HCT116 (cell line): ENCODE results near the gene SSTR3. TPM values are rescaled to one million over a fixed set of nuclear protein-coding genes. Genes with fewer than 3 reads are reported as not detected.

Source experiments
- ATAC-seq: fragments of 200-7000 bp; cut with Tn5 transposase; 2 replicates; pipeline ENCODE4 v1.9.1; 2020; ENCODE audit warnings: mild to moderate bottlenecking, moderate library complexity
- BruUV-seq: library from RNA; stranded (reverse); fragments of 400-500 nt; replicated peaks from 2 replicates; lab custom pipeline; 2021; lab: Mats Ljungman, UMichigan
- CTCF ChIA-PET: fragments of 300-600 bp; sonication (Branson Sonifier 250); formaldehyde crosslinking; loops from one replicate; lab custom pipeline; 2021; ENCODE audit warnings: antibody characterized with exemption; lab: Charles Lee
- POLR2A ChIA-PET: fragments of 300-600, 350-600 bp; sonication (Branson Sonifier 250); formaldehyde crosslinking; loops from one replicate; lab custom pipeline; 2021; ENCODE audit warnings: antibody characterized with exemption; lab: Charles Lee
- RAD21 ChIA-PET, 2 experiments: fragments of 300-600 bp; sonication (Branson Sonifier 250); formaldehyde crosslinking; loops; one replicate each; lab custom pipeline; 2023; ENCODE audit warnings: low total read pairs in 2 of 2; ENCODE audit not compliant: uncharacterized antibody in 2 of 2, unreplicated experiment in 2 of 2, low non-redundant PET in 1 of 2; lab: Charles Lee
- DNase-seq: peaks from one replicate; pipeline ENCODE4 v3.0.0-alpha.2; 2010; ENCODE audit warnings: low read depth, low spot score
- H2AFZ ChIP-seq: fragments of 200-600 bp; shearing (Covaris generic), sonication (generic); 2 replicates; pipeline ENCODE4 v1.6.1; 2017; ENCODE audit warnings: low read depth, mixed run types, mixed read lengths, antibody characterized with exemption, low read length; ENCODE audit not compliant: poor library complexity, severe bottlenecking
- H3K27ac ChIP-seq: 2 replicates; pipeline ENCODE4 v1.5.1; 2012; ENCODE audit warnings: low read depth, low read length
- H3K27me3 ChIP-seq: fragments of 200-600 bp; sonication (generic); 2 replicates; pipeline ENCODE4 v1.6.1; 2016; ENCODE audit warnings: mixed run types, low read length, mixed read lengths; ENCODE audit not compliant: insufficient read depth
- H3K36me3 ChIP-seq, 2 experiments: fragments of 200-500 bp in 1 of 2; fragments of 200-600 bp in 1 of 2; sonication (Bioruptor generic) in 1 of 2; sonication (generic) in 1 of 2; 2 replicates each; pipeline versions ENCODE4 v1.5.1 to v1.6.1; 2014 to 2016; ENCODE audit warnings: low read length in 2 of 2, inconsistent platforms in 1 of 2, mixed read lengths in 1 of 2, mixed run types in 1 of 2; ENCODE audit not compliant: insufficient read depth in 2 of 2, control insufficient read depth in 1 of 2
- H3K4me1 ChIP-seq, 2 experiments: fragments of 200-600 bp in 1 of 2; sonication (generic) in 1 of 2; 2 replicates each; pipeline versions ENCODE4 v1.5.1 to v1.6.1; 2012 to 2017; ENCODE audit warnings: low read length in 2 of 2, inconsistent platforms in 1 of 2, mild to moderate bottlenecking in 1 of 2, mixed read lengths in 1 of 2, mixed run types in 1 of 2, moderate library complexity in 1 of 2; ENCODE audit not compliant: insufficient read depth in 2 of 2, control insufficient read depth in 1 of 2
- H3K4me2 ChIP-seq: fragments of 200-600 bp; sonication (generic); 2 replicates; pipeline ENCODE4 v1.6.1; 2017; ENCODE audit warnings: mixed run types, low read length, mixed read lengths
- H3K4me3 ChIP-seq, 2 experiments: fragments of 200-600 bp in 1 of 2; sonication (generic) in 1 of 2; replicated peaks in 1 of 2; 2 replicates each; pipeline ENCODE4 v1.5.1; 2011 to 2016; ENCODE audit warnings: low read length in 2 of 2, control low read depth in 1 of 2, low read depth in 1 of 2, mild to moderate bottlenecking in 1 of 2, mixed read lengths in 1 of 2, mixed run types in 1 of 2
- H3K79me2 ChIP-seq: fragments of 200-600 bp; sonication (generic); 2 replicates; pipeline ENCODE4 v1.6.1; 2017; ENCODE audit warnings: mild to moderate bottlenecking, mixed run types, low read length, moderate library complexity, mixed read lengths; ENCODE audit not compliant: insufficient read depth
- H3K9ac ChIP-seq: fragments of 200-600 bp; sonication (generic); 2 replicates; pipeline ENCODE4 v1.6.1; 2016; ENCODE audit warnings: low read length, mixed read lengths
- H3K9me2 ChIP-seq: fragments of 200-600 bp; sonication (generic), shearing (Covaris generic); 2 replicates; pipeline ENCODE4 v1.6.1; 2017; ENCODE audit warnings: mixed run types, mild to moderate bottlenecking, moderate library complexity; ENCODE audit not compliant: insufficient read depth
- H3K9me3 ChIP-seq, 2 experiments: fragments of 200-500 bp in 1 of 2; fragments of 200-600 bp in 1 of 2; sonication (Bioruptor generic) in 1 of 2; sonication (generic) in 1 of 2; 2 replicates each; pipeline ENCODE4 v1.6.1; 2014 to 2017; ENCODE audit warnings: low read length in 2 of 2, mixed read lengths in 2 of 2, inconsistent platforms in 1 of 2, low read depth in 1 of 2, mild to moderate bottlenecking in 1 of 2, mixed run types in 1 of 2, moderate library complexity in 1 of 2; ENCODE audit not compliant: control insufficient read depth in 1 of 2, insufficient read depth in 1 of 2
- H4K20me1 ChIP-seq: fragments of 200-600 bp; sonication (generic), shearing (Covaris generic); 2 replicates; pipeline ENCODE4 v1.6.1; 2017; ENCODE audit warnings: mixed run types, mild to moderate bottlenecking, moderate library complexity; ENCODE audit not compliant: insufficient read depth
- ATF3 ChIP-seq: IDR thresholded peaks from 2 replicates; pipeline ENCODE4 v1.6.1; 2012
- CBX3 ChIP-seq: IDR thresholded peaks from 2 replicates; pipeline ENCODE4 v1.6.1; 2012; ENCODE audit warnings: low read depth
- CTCF ChIP-seq, 3 experiments: fragments of 200-600 bp in 1 of 3; sonication (generic) in 1 of 3; IDR thresholded peaks in 2 of 3; conservative IDR thresholded peaks in 1 of 3; 2 replicates each; pipeline ENCODE4 v1.5.1; 2012 to 2017; ENCODE audit warnings: low read depth in 2 of 3, low read length in 2 of 3, antibody characterized with exemption in 1 of 3, borderline replicate concordance in 1 of 3, control low read depth in 1 of 3, mild to moderate bottlenecking in 1 of 3, mixed read lengths in 1 of 3, mixed run types in 1 of 3, moderate library complexity in 1 of 3; ENCODE audit not compliant: insufficient read depth in 1 of 3
- EZH2phosphoT487 ChIP-seq: fragments of 200-600 bp; IDR thresholded peaks from 2 replicates; pipeline ENCODE4 v1.6.1; 2018; ENCODE audit warnings: antibody characterized with exemption, borderline replicate concordance
- MAX ChIP-seq: IDR thresholded peaks from 2 replicates; pipeline ENCODE4 v1.6.1; 2012
- POLR2AphosphoS5 ChIP-seq: IDR thresholded peaks from 2 replicates; pipeline ENCODE4 v1.6.1; 2011; ENCODE audit warnings: mild to moderate bottlenecking, low read depth, low read length, moderate library complexity
- RAD21 ChIP-seq: IDR thresholded peaks from 2 replicates; pipeline ENCODE4 v1.6.1; 2012; ENCODE audit warnings: low read depth, mild to moderate bottlenecking
- SIN3A ChIP-seq: IDR thresholded peaks from 2 replicates; pipeline ENCODE4 v1.6.1; 2012; ENCODE audit warnings: low read depth
- SP1 ChIP-seq: IDR thresholded peaks from 2 replicates; pipeline ENCODE4 v1.6.1; 2012; ENCODE audit warnings: low read depth
- SRF ChIP-seq: IDR thresholded peaks from 2 replicates; pipeline ENCODE4 v1.6.1; 2012; ENCODE audit warnings: low read depth
- YY1 ChIP-seq: IDR thresholded peaks from 2 replicates; pipeline ENCODE4 v1.6.1; 2011; ENCODE audit warnings: low read length, low read depth, moderate library complexity, mild to moderate bottlenecking; ENCODE audit not compliant: insufficient replicate concordance; ENCODE audit errors: extremely low read depth
- ZFX ChIP-seq: fragments of 450-650 bp; IDR thresholded peaks from 2 replicates; pipeline ENCODE4 v1.6.1; 2017
- intact Hi-C: fragments of 100-400 bp; cut with micrococcal nuclease; formaldehyde crosslinking; loops from 2 replicates; pipeline ENCODE4 v1.10.0; 2022
- total RNA-seq: library from RNA; stranded (reverse); gene quantifications from one replicate; pipeline ENCODE4 v1.2.1, GENCODE V29; 2021; ENCODE audit not compliant: unreplicated experiment

SSTR3 gene
- total RNA-seq, 1 experiment from 2014 or later: not detected

DNA sequence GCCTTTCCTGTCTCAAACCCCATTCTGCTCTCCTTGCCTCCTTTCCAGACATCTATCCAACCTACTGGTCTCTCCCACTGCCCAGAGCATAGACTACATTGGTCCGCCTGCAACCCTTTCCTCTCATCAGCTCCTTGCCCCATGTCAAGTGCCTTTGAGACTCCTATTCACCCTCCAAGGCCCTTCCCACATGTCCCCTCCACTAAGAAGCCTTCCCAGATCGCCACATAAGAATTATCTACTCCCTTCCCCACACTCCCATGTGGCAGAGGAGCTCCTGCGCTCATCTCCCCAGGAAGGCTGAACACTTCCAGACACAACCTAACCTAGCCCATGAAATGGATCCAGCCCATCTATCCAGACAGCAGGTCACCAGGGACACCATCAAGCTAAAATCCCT, 34.5 kb downstream of the SSTR3 start:
- DNase-seq (no peak), ATAC-seq (no peak)
- no peak overlapping the region for H3K4me3 ChIP-seq
- TF ChIP-seq MAX: no peak
- TF ChIP-seq ZFX: no peak
- no peak for TF ChIP-seq RAD21
- TF ChIP-seq POLR2AphosphoS5: no peak
- TF ChIP-seq CBX3: no peak
- no peak for TF ChIP-seq YY1
- TF ChIP-seq CTCF (IDR thresholded peaks at IDR 0.05 in 2 of 3, conservative IDR thresholded peaks at IDR 0.05 in 1 of 3; ENCODE audit: borderline replicate concordance in 1 of 3, insufficient read depth in 1 of 3, low read depth in 2 of 3, low read length in 2 of 3): no peak
- no peak for TF ChIP-seq SIN3A
- TF ChIP-seq ATF3: no peak
- TF ChIP-seq SP1: no peak
- no peak for TF ChIP-seq EZH2phosphoT487
- no peak for TF ChIP-seq SRF
- POLR2A ChIA-PET: interaction anchor here (2.3 kb wide), 1 partner anchor 9 kb away, joined by 12 read pairs; the partner anchor contains the start of gene C1QTNF6
- H3K4me2 ChIP-seq: no peak overlapping the region
- no peaks in the 10 kb centered on the region for H3K36me3 ChIP-seq
- no peak overlapping the region for H2AFZ ChIP-seq
- RAD21 ChIA-PET: no interaction called here
- no peaks in the 10 kb centered on the region for H3K79me2 ChIP-seq
- no peaks in the 10 kb centered on the region for H3K9me2 ChIP-seq
- H3K27me3 ChIP-seq: no peaks in the 10 kb centered on the region
- CTCF ChIA-PET: no interaction called here
- no TSS peak for BruUV-seq
- H3K4me1 ChIP-seq: peaks cover 2 to 18% of the 10 kb centered on the region in 2 experiments; a peak in 3 of 4 replicates
- no peaks in the 10 kb centered on the region for H3K9me3 ChIP-seq
- intact Hi-C loops: no loop called here
- no peak overlapping the region for H3K9ac ChIP-seq
- H4K20me1 ChIP-seq: no peaks in the 10 kb centered on the region
- H3K27ac ChIP-seq: no peak overlapping the region
